Measurements from ENCODE around the gene SMCHD1. TPM values are rescaled to one million over a fixed set of nuclear protein-coding genes. Genes with fewer than 3 reads are reported as not detected.
A peak's percentile ranks its signal among the peaks of the same experiment; 100 is the strongest.

SMCHD1 gene
- total RNA-seq, 1 donor from 2014 or later, result 34.4 TPM

GRCh38 chr18:2714140-2714539 lies 58.6 kb downstream of the SMCHD1 start:
- no peaks in the 10 kb centered on the region for H3K4me1 Mint-ChIP-seq (ENCODE audit: low read depth, unreplicated experiment)
- TF ChIP-seq CTCF (IDR thresholded peaks at IDR 0.05; ENCODE audit: partially characterized antibody, unreplicated experiment), result no peak
- H3K9me3 Mint-ChIP-seq (ENCODE audit: unreplicated experiment), result no peaks in the 10 kb centered on the region
- peaks cover 5% of the 10 kb centered on the region for H3K27me3 Mint-ChIP-seq (ENCODE audit: unreplicated experiment)
- peaks cover 10% of the 10 kb centered on the region for H3K36me3 Mint-ChIP-seq (ENCODE audit: unreplicated experiment)
- no peak overlapping the region for H3K4me3 Mint-ChIP-seq (ENCODE audit: unreplicated experiment)
- DNase-seq, result no peak
- H3K27ac Mint-ChIP-seq (ENCODE audit: unreplicated experiment), result no peak overlapping the region

- H3K4me3 Mint-ChIP-seq (ENCODE audit: unreplicated experiment), result no peak overlapping the region
These were observed 60.5 kb downstream of the SMCHD1 start for GRCh38 chr18:2715990-2716389.

DNA sequence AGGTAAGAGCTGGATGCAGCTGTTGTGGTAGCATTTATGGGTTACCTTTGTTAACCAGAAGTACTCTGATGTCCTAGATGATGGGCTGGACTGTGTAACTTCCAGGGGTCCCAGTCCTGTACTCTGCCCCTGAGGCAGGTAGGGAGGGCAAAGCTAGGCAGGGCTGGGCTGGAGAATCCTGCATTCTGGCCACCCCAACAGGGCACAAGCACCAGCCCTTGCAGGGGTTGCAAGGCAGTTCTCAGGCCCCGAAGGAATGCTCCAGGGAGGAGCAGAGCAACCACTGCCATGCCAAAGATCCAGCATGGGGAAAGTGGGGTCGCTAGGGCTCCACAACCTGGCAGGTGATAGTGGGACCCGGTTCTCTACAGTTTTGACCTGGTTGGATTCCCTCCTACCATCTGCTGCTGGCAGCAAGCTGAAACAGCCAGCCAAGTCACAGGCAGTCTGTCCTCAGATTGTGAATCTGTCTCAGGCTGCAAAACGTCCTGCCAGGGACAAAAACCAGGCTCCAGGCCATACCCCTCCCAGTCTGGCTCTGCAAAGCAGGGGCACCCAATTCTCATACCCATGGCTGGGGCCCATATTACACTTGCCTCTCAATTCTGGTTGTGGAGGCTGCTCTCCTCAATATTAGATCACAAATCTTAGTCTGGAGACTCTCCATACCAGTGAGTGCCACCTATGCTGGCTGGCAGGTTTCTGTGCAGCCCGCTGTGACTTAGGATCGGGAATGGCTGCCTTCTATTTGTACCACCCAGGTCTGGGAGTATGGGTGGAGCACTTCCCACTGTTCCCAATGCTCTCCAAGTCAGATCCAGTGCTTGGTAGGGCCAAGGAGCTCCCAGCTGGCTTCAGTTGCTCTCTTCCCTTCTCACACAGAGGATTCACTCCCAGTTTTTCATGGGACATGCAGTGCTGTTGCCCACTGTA lies 61.1 kb downstream of the SMCHD1 start:
- TF ChIP-seq CTCF (IDR thresholded peaks at IDR 0.05; ENCODE audit: partially characterized antibody, unreplicated experiment), result no peak
- Mint-ChIP-seq H3K4me1 (ENCODE audit: low read depth, unreplicated experiment) (no peaks in the 10 kb centered on the region), H3K27ac (ENCODE audit: unreplicated experiment) (peak overlapping the region; percentile 5), H3K27me3 (ENCODE audit: unreplicated experiment) (no peaks in the 10 kb centered on the region), H3K4me3 (ENCODE audit: unreplicated experiment) (no peak overlapping the region), H3K36me3 (ENCODE audit: unreplicated experiment) (peaks cover 10% of the 10 kb centered on the region), H3K9me3 (ENCODE audit: unreplicated experiment) (no peaks in the 10 kb centered on the region)
- no peak for DNase-seq

More at GRCh38 chr18:2715990-2716389, 60.5 kb downstream of the SMCHD1 start:
- no peak for TF ChIP-seq CTCF (IDR thresholded peaks at IDR 0.05; ENCODE audit: partially characterized antibody, unreplicated experiment)
- Mint-ChIP-seq H3K27me3 (ENCODE audit: unreplicated experiment) (peaks cover 2% of the 10 kb centered on the region), H3K27ac (ENCODE audit: unreplicated experiment) (peak overlapping the region; percentile 5), H3K36me3 (ENCODE audit: unreplicated experiment) (peaks cover 10% of the 10 kb centered on the region), H3K4me1 (ENCODE audit: low read depth, unreplicated experiment) (no peaks in the 10 kb centered on the region), H3K9me3 (ENCODE audit: unreplicated experiment) (no peaks in the 10 kb centered on the region)
- no peak for DNase-seq

DNA sequence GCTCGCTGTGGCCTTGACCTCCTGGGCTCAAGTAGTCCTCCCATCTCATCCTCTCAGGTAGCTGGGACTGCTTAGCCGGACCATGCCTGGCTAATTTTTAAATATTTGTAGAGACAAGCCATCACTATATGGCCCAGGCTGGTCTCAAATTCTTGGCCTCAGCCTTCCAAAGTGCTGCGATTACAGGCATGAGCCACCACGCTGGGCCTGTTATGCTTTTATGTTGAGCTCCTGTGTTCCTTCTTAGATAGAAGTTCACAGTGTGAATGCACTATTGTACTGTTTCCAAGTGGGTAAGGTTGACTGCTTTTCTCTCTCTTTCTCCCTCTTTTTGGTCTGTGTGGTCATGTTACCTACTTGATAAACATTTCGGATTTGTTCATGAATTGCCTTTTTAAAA lies 61.9 kb downstream of the SMCHD1 start:
- Mint-ChIP-seq H3K9me3 (ENCODE audit: unreplicated experiment) (no peaks in the 10 kb centered on the region), H3K27ac (ENCODE audit: unreplicated experiment) (no peak overlapping the region), H3K36me3 (ENCODE audit: unreplicated experiment) (peaks cover 5% of the 10 kb centered on the region), H3K4me3 (ENCODE audit: unreplicated experiment) (no peak overlapping the region), H3K27me3 (ENCODE audit: unreplicated experiment) (no peaks in the 10 kb centered on the region), H3K4me1 (ENCODE audit: low read depth, unreplicated experiment) (no peaks in the 10 kb centered on the region)
- no peak for DNase-seq
- no peak for TF ChIP-seq CTCF (IDR thresholded peaks at IDR 0.05; ENCODE audit: partially characterized antibody, unreplicated experiment)

DNA sequence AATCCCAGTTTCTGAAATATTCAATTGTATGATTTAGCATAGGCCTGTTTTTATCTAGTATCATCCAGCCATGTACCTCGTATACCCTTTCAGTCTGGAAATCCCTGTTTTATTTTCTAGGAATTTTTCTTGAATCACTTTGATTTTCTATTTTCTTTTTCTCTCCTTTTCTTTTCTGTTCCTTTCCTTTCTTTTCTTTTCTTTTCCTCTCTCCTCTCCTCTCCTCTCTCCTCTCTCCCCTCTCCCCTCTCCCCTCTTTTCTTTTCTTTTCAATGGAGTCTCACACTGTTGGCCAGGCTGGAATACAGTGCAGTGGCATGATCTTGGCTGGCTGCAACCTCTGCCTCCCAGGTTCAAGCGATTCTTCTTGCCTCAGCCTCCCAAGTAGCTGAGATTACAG lies 63.5 kb downstream of the SMCHD1 start:
- no peaks in the 10 kb centered on the region for H3K27me3 Mint-ChIP-seq (ENCODE audit: unreplicated experiment)
- no peaks in the 10 kb centered on the region for H3K36me3 Mint-ChIP-seq (ENCODE audit: unreplicated experiment)
- no peak overlapping the region for H3K27ac Mint-ChIP-seq (ENCODE audit: unreplicated experiment)
- TF ChIP-seq CTCF (IDR thresholded peaks at IDR 0.05; ENCODE audit: partially characterized antibody, unreplicated experiment), result no peak
- no peak for DNase-seq
- H3K4me3 Mint-ChIP-seq (ENCODE audit: unreplicated experiment), result no peak overlapping the region
- H3K4me1 Mint-ChIP-seq (ENCODE audit: low read depth, unreplicated experiment), result peaks cover 6% of the 10 kb centered on the region
- no peaks in the 10 kb centered on the region for H3K9me3 Mint-ChIP-seq (ENCODE audit: unreplicated experiment)
